ENCODE results near the gene NHERF2. TPM values are rescaled to one million over a fixed set of nuclear protein-coding genes. Genes with fewer than 3 reads are reported as not detected.

NHERF2 gene
- total and polyA plus RNA-seq, 5 donors from 2014 or later = 0.09 to 1.5 (median 0.27) TPM

GRCh38 chr16:2079991-2080390 lies 53.3 kb downstream of the NHERF2 start:
- H3K4me3 ChIP-seq (ENCODE audit: low read depth, low read length) = no peak overlapping the region
- peaks cover 15% of the 10 kb centered on the region for H3K36me3 ChIP-seq (ENCODE audit: control insufficient read depth, insufficient read depth, low read length)
- H3K4me1 Mint-ChIP-seq = no peaks in the 10 kb centered on the region
- H3K4me1 ChIP-seq (ENCODE audit: control insufficient read depth, insufficient read depth, low read length, poor library complexity, severe bottlenecking) = no peaks in the 10 kb centered on the region
- peaks cover 4% of the 10 kb centered on the region for H3K36me3 Mint-ChIP-seq
- no peaks in the 10 kb centered on the region for H3K27me3 ChIP-seq (ENCODE audit: control insufficient read depth, insufficient read depth, low read length)
- ATAC-seq (ENCODE audit: low read depth in 2 of 2) (no peak), DNase-seq (no peak)
- H3K9me3 ChIP-seq (ENCODE audit: control insufficient read depth in 2 of 2, low read length in 2 of 2) = no peaks in the 10 kb centered on the region
- H3K27me3 Mint-ChIP-seq = no peaks in the 10 kb centered on the region
- H3K4me3 Mint-ChIP-seq = no peak overlapping the region
- H3K9me3 Mint-ChIP-seq = peaks cover 0 to 2% (median 0%) of the 10 kb centered on the region in 7 donors
- no peak overlapping the region for H3K27ac Mint-ChIP-seq
- no peak overlapping the region for H3K27ac ChIP-seq (ENCODE audit: insufficient read depth, low read length, poor library complexity, severe bottlenecking)

- H3K27ac Mint-ChIP-seq = no peak overlapping the region
- no peak for DNase-seq
- H3K27ac ChIP-seq (ENCODE audit: insufficient read depth, low read length, poor library complexity, severe bottlenecking) = no peak overlapping the region
- H3K4me3 ChIP-seq (ENCODE audit: low read depth, low read length) = no peak overlapping the region
- peaks cover 4% of the 10 kb centered on the region for H3K36me3 Mint-ChIP-seq
- H3K27me3 Mint-ChIP-seq = no peaks in the 10 kb centered on the region
- ATAC-seq (ENCODE audit: low read depth in 2 of 2) = no peak
- H3K36me3 ChIP-seq (ENCODE audit: control insufficient read depth, insufficient read depth, low read length) = peaks cover 14% of the 10 kb centered on the region
- H3K27me3 ChIP-seq (ENCODE audit: control insufficient read depth, insufficient read depth, low read length) = no peaks in the 10 kb centered on the region
- no peaks in the 10 kb centered on the region for H3K4me1 Mint-ChIP-seq
- no peaks in the 10 kb centered on the region for H3K4me1 ChIP-seq (ENCODE audit: control insufficient read depth, insufficient read depth, low read length, poor library complexity, severe bottlenecking)
- no peaks in the 10 kb centered on the region for H3K9me3 ChIP-seq (ENCODE audit: control insufficient read depth in 2 of 2, low read length in 2 of 2)
- H3K4me3 Mint-ChIP-seq = no peak overlapping the region
- no peaks in the 10 kb centered on the region for H3K9me3 Mint-ChIP-seq
Measured at GRCh38 chr16:2081201-2082084, 54.7 kb downstream of the NHERF2 start.

GRCh38 chr16:2082171-2082982 lies 55.7 kb downstream of the NHERF2 start:
- Histone ChIP-seq H3K36me3 (ENCODE audit: control insufficient read depth, insufficient read depth, low read length) (peaks cover 17% of the 10 kb centered on the region), H3K27me3 (ENCODE audit: control insufficient read depth, insufficient read depth, low read length) (no peaks in the 10 kb centered on the region), H3K27ac (ENCODE audit: insufficient read depth, low read length, poor library complexity, severe bottlenecking) (no peak overlapping the region), H3K9me3 (ENCODE audit: control insufficient read depth in 2 of 2, low read length in 2 of 2) (no peaks in the 10 kb centered on the region), H3K4me1 (ENCODE audit: control insufficient read depth, insufficient read depth, low read length, poor library complexity, severe bottlenecking) (no peaks in the 10 kb centered on the region), H3K4me3 (ENCODE audit: low read depth, low read length) (no peak overlapping the region)
- Mint-ChIP-seq H3K27me3 (no peaks in the 10 kb centered on the region), H3K4me1 (no peaks in the 10 kb centered on the region), H3K36me3 (peaks cover 4% of the 10 kb centered on the region), H3K27ac (no peak overlapping the region), H3K9me3 (no peaks in the 10 kb centered on the region), H3K4me3 (no peak overlapping the region)
- ATAC-seq (ENCODE audit: low read depth in 2 of 2) (no peak), DNase-seq (no peak)

GRCh38 chr16:2082983-2083364 lies 56.3 kb downstream of the NHERF2 start:
- ATAC-seq (ENCODE audit: low read depth in 2 of 2) = no peak
- no peak overlapping the region for H3K4me3 ChIP-seq (ENCODE audit: low read depth, low read length)
- no peaks in the 10 kb centered on the region for H3K27me3 Mint-ChIP-seq

GRCh38 chr16:2083409-2083808 lies 56.7 kb downstream of the NHERF2 start:
- peaks cover 17% of the 10 kb centered on the region for H3K36me3 ChIP-seq (ENCODE audit: control insufficient read depth, insufficient read depth, low read length)
- Mint-ChIP-seq H3K27me3 (no peaks in the 10 kb centered on the region), H3K36me3 (peaks cover 4% of the 10 kb centered on the region), H3K4me3 (no peak overlapping the region), H3K27ac (no peak overlapping the region), H3K9me3 (no peaks in the 10 kb centered on the region), H3K4me1 (no peaks in the 10 kb centered on the region)
- H3K27ac ChIP-seq (ENCODE audit: insufficient read depth, low read length, poor library complexity, severe bottlenecking) = no peak overlapping the region
- DNase-seq (no peak), ATAC-seq (ENCODE audit: low read depth in 2 of 2) (no peak)
- no peaks in the 10 kb centered on the region for H3K27me3 ChIP-seq (ENCODE audit: control insufficient read depth, insufficient read depth, low read length)
- H3K9me3 ChIP-seq (ENCODE audit: control insufficient read depth in 2 of 2, low read length in 2 of 2) = no peaks in the 10 kb centered on the region
- no peaks in the 10 kb centered on the region for H3K4me1 ChIP-seq (ENCODE audit: control insufficient read depth, insufficient read depth, low read length, poor library complexity, severe bottlenecking)
- no peak overlapping the region for H3K4me3 ChIP-seq (ENCODE audit: low read depth, low read length)

More at GRCh38 chr16:2082983-2083364, 56.3 kb downstream of the NHERF2 start:
- Mint-ChIP-seq H3K27ac (no peak overlapping the region), H3K36me3 (peaks cover 4% of the 10 kb centered on the region), H3K9me3 (no peaks in the 10 kb centered on the region), H3K4me1 (no peaks in the 10 kb centered on the region), H3K4me3 (no peak overlapping the region)
- no peaks in the 10 kb centered on the region for H3K9me3 ChIP-seq (ENCODE audit: control insufficient read depth in 2 of 2, low read length in 2 of 2)
- no peak overlapping the region for H3K27ac ChIP-seq (ENCODE audit: insufficient read depth, low read length, poor library complexity, severe bottlenecking)
- no peak for DNase-seq
- H3K4me1 ChIP-seq (ENCODE audit: control insufficient read depth, insufficient read depth, low read length, poor library complexity, severe bottlenecking) = no peaks in the 10 kb centered on the region
- no peaks in the 10 kb centered on the region for H3K27me3 ChIP-seq (ENCODE audit: control insufficient read depth, insufficient read depth, low read length)
- peaks cover 17% of the 10 kb centered on the region for H3K36me3 ChIP-seq (ENCODE audit: control insufficient read depth, insufficient read depth, low read length)

GRCh38 chr16:2083876-2084780 lies 57.4 kb downstream of the NHERF2 start:
- Mint-ChIP-seq H3K27ac (no peak overlapping the region), H3K27me3 (no peaks in the 10 kb centered on the region), H3K4me1 (no peaks in the 10 kb centered on the region), H3K36me3 (peaks cover 4% of the 10 kb centered on the region), H3K9me3 (no peaks in the 10 kb centered on the region), H3K4me3 (no peak overlapping the region)
- H3K27ac ChIP-seq (ENCODE audit: insufficient read depth, low read length, poor library complexity, severe bottlenecking) = no peak overlapping the region
- no peaks in the 10 kb centered on the region for H3K4me1 ChIP-seq (ENCODE audit: control insufficient read depth, insufficient read depth, low read length, poor library complexity, severe bottlenecking)
- H3K9me3 ChIP-seq (ENCODE audit: control insufficient read depth in 2 of 2, low read length in 2 of 2) = no peaks in the 10 kb centered on the region
- no peak overlapping the region for H3K4me3 ChIP-seq (ENCODE audit: low read depth, low read length)
- peaks cover 22% of the 10 kb centered on the region for H3K36me3 ChIP-seq (ENCODE audit: control insufficient read depth, insufficient read depth, low read length)
- no peak for DNase-seq
- no peaks in the 10 kb centered on the region for H3K27me3 ChIP-seq (ENCODE audit: control insufficient read depth, insufficient read depth, low read length)
- no peak for ATAC-seq (ENCODE audit: low read depth in 2 of 2)

- DNase-seq (no peak), ATAC-seq (ENCODE audit: low read depth in 2 of 2) (no peak)
- Mint-ChIP-seq H3K27me3 (no peaks in the 10 kb centered on the region), H3K9me3 (no peaks in the 10 kb centered on the region), H3K36me3 (peaks cover 4% of the 10 kb centered on the region), H3K27ac (no peak overlapping the region), H3K4me3 (no peak overlapping the region), H3K4me1 (no peaks in the 10 kb centered on the region)
- no peaks in the 10 kb centered on the region for H3K4me1 ChIP-seq (ENCODE audit: control insufficient read depth, insufficient read depth, low read length, poor library complexity, severe bottlenecking)
- no peak overlapping the region for H3K4me3 ChIP-seq (ENCODE audit: low read depth, low read length)
- peaks cover 19% of the 10 kb centered on the region for H3K36me3 ChIP-seq (ENCODE audit: control insufficient read depth, insufficient read depth, low read length)
- no peak overlapping the region for H3K27ac ChIP-seq (ENCODE audit: insufficient read depth, low read length, poor library complexity, severe bottlenecking)
- no peaks in the 10 kb centered on the region for H3K27me3 ChIP-seq (ENCODE audit: control insufficient read depth, insufficient read depth, low read length)
- no peaks in the 10 kb centered on the region for H3K9me3 ChIP-seq (ENCODE audit: control insufficient read depth in 2 of 2, low read length in 2 of 2)
Measured at GRCh38 chr16:2084895-2085625, 58.4 kb downstream of the NHERF2 start.

All from CD4-positive, CD25-positive, alpha-beta regulatory T cell (primary cell).